Liver (tissue), 9 donors: ENCODE measurements around the gene ERGIC1. TPM values are rescaled to one million over a fixed set of nuclear protein-coding genes. Genes with fewer than 3 reads are reported as not detected.

ENCODE experiments used
- DNase-seq: peaks from one replicate; pipeline ENCODE4 v3.0.0-alpha.2; 2017; ENCODE audit warnings: low spot score
- H3K27ac ChIP-seq, 2 donors: one replicate each; pipeline ENCODE4 v1.7.0; 2013; ENCODE audit warnings: inconsistent platforms in 2 of 2, low read length in 2 of 2, control low read depth in 1 of 2, low read depth in 1 of 2, mild to moderate bottlenecking in 1 of 2
- H3K27me3 ChIP-seq, 4 donors: one replicate each; pipeline versions ENCODE4 v1.6.1 to v1.7.0; 2013; ENCODE audit warnings: low read length in 3 of 4, inconsistent platforms in 1 of 4, mild to moderate bottlenecking in 1 of 4, moderate library complexity in 1 of 4; ENCODE audit not compliant: control insufficient read depth in 4 of 4, insufficient read depth in 4 of 4
- H3K36me3 ChIP-seq, 4 donors: one replicate each; pipeline versions ENCODE4 v1.6.1 to v1.7.0; 2013; ENCODE audit warnings: low read length in 3 of 4, mild to moderate bottlenecking in 3 of 4, low read depth in 1 of 4, moderate library complexity in 1 of 4; ENCODE audit not compliant: control insufficient read depth in 4 of 4, insufficient read depth in 3 of 4
- H3K4me1 ChIP-seq, 4 donors: one replicate each; pipeline versions ENCODE4 v1.6.1 to v1.7.0; 2013; ENCODE audit warnings: low read length in 3 of 4, mild to moderate bottlenecking in 3 of 4, moderate library complexity in 1 of 4; ENCODE audit not compliant: control insufficient read depth in 4 of 4, insufficient read depth in 4 of 4
- H3K4me3 ChIP-seq, 3 donors: one replicate each; pipeline versions ENCODE4 v1.6.1 to v1.7.0; 2013; ENCODE audit warnings: low read length in 3 of 3, control low read depth in 1 of 3, low read depth in 1 of 3, mild to moderate bottlenecking in 1 of 3
- H3K9ac ChIP-seq, 2 donors: one replicate each; pipeline ENCODE4 v1.7.0; 2013; ENCODE audit warnings: low read length in 2 of 2, mild to moderate bottlenecking in 2 of 2, moderate library complexity in 2 of 2, control low read depth in 1 of 2, low read depth in 1 of 2
- H3K9me3 ChIP-seq, 4 donors: one replicate each; pipeline versions ENCODE4 v1.6.1 to v1.7.0; 2013; ENCODE audit warnings: low read length in 3 of 4; ENCODE audit not compliant: control insufficient read depth in 4 of 4
- EGR1 ChIP-seq, 2 donors: IDR thresholded peaks; 2 replicates each; pipeline ENCODE4 v1.6.1; 2016 to 2018; ENCODE audit warnings: antibody characterized with exemption in 2 of 2, low read depth in 2 of 2
- FOXA1 ChIP-seq: IDR thresholded peaks from 2 replicates; pipeline ENCODE4 v1.6.1; 2016; ENCODE audit warnings: antibody characterized with exemption
- FOXA2 ChIP-seq: IDR thresholded peaks from 2 replicates; pipeline ENCODE4 v1.6.1; 2016; ENCODE audit warnings: antibody characterized with exemption
- GABPA ChIP-seq, 2 donors: IDR thresholded peaks in 1 of 2; conservative IDR thresholded peaks in 1 of 2; 2 replicates each; pipeline ENCODE4 v1.6.1; 2016; ENCODE audit warnings: antibody characterized with exemption in 2 of 2, mild to moderate bottlenecking in 1 of 2, moderate library complexity in 1 of 2
- HNF4G ChIP-seq: IDR thresholded peaks from 2 replicates; pipeline ENCODE4 v1.6.1; 2016; ENCODE audit warnings: antibody characterized with exemption
- RAD21 ChIP-seq, 2 donors: IDR thresholded peaks; 2 replicates each; pipeline ENCODE4 v1.6.1; 2016; ENCODE audit warnings: antibody characterized with exemption in 2 of 2, mild to moderate bottlenecking in 2 of 2
- RXRA ChIP-seq, 2 donors: IDR thresholded peaks; 2 replicates each; pipeline ENCODE4 v1.6.1; 2017 to 2018; ENCODE audit warnings: antibody characterized with exemption in 2 of 2, mild to moderate bottlenecking in 1 of 2
- SP1 ChIP-seq: IDR thresholded peaks from 2 replicates; pipeline ENCODE4 v1.6.1; 2018; ENCODE audit warnings: antibody characterized with exemption, mild to moderate bottlenecking
- TAF1 ChIP-seq: conservative IDR thresholded peaks from 2 replicates; pipeline ENCODE4 v1.6.1; 2016; ENCODE audit warnings: antibody characterized with exemption, mild to moderate bottlenecking
- YY1 ChIP-seq: IDR thresholded peaks from 2 replicates; pipeline ENCODE4 v1.6.1; 2016; ENCODE audit warnings: antibody characterized with exemption, mild to moderate bottlenecking
- WGBS: extraction: QIAGEN DNeasy Blood & Tissue Kit; methylation state at CpG from one replicate; pipeline ENCODE4 v1.1.7; 2013; 5-methylcytosine and 5-hydroxymethylcytosine counted together
- polyA plus RNA-seq, 2 donors: library from polyadenylated mRNA; stranded (reverse) in 1 of 2; unstranded in 1 of 2; fragments of 200-250 nt in 1 of 2; fragments of >200 nt in 1 of 2; fragmentation: Nextera tagmentation in 1 of 2; extraction: Ambion mirVana in 1 of 2; gene quantifications; one replicate each; pipeline versions ENCODE4 v1.2.1 to v1.2.3, GENCODE V29; 2013 to 2015
- total RNA-seq, 2 donors: library from RNA; depleted of rRNA; stranded (reverse); fragments of >200 nt; gene quantifications; one replicate each; pipeline ENCODE4 v1.2.3, GENCODE V29; 2014
- TF ChIP-seq, protein P1 (sequence below): fragments of 150-350 bp; IDR thresholded peaks from 2 replicates; pipeline ENCODE4 v1.5.1; 2017; ENCODE audit warnings: improper control_type of control experiment, low read depth, low read length; ENCODE audit not compliant: missing input control
- TF ChIP-seq, protein P2 (sequence below): IDR thresholded peaks from 2 replicates; pipeline ENCODE4 v1.6.1; 2016; ENCODE audit warnings: antibody characterized with exemption, mild to moderate bottlenecking
- TF ChIP-seq, protein P3 (sequence below): IDR thresholded peaks from 2 replicates; pipeline ENCODE4 v1.6.1; 2016; ENCODE audit warnings: antibody characterized with exemption
- TF ChIP-seq, protein P4 (sequence below): IDR thresholded peaks from 2 replicates; pipeline ENCODE4 v1.6.1; 2016; ENCODE audit warnings: antibody characterized with exemption
- donor health status: healthy.
- donor health status: healthy.
- donor health status: healthy.
- donor health status: healthy.
- donor health status: healthy.

Gene ERGIC1
- total and polyA plus RNA-seq, 4 donors, result 45.4 to 155 (median 101) TPM

DNA sequence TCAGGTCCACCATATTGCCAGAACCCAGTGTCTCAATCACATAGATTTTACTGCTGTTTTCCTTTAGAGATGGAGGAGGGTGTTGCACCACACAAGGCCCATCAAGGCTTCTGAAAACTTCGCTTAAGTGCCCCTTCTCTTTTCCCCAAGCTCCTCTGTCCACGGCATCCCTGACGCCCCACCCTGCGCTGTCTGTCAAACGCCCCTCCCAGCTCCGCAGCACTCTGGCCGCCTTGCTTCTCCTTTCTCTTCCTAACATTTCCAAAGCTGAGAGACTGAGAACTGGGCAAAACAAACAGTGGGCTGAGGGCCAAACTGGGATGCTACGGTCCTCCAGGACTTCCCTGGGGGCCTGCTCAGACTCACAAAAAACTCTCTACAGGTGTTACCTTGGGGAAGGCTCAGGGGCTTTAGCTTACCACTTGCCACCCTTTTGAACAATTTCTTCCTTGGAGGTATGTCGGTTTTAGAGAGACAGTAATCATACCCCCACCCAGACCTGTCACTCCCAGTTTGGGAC lies 28.3 kb upstream of the ERGIC1 start:
- no peak overlapping the region for H3K4me3 ChIP-seq
- peaks cover 0 to 2% (median 0%) of the 10 kb centered on the region in 4 donors for H3K9me3 ChIP-seq
- no peaks in the 10 kb centered on the region for H3K36me3 ChIP-seq
- 87% methylated on average over 9 of the region's 9 CpGs for WGBS
- H3K9ac ChIP-seq, result no peak overlapping the region
- peaks cover 0 to 7% (median 1%) of the 10 kb centered on the region in 4 donors for H3K4me1 ChIP-seq
- no peak for DNase-seq
- TF ChIP-seq, protein P1, sequence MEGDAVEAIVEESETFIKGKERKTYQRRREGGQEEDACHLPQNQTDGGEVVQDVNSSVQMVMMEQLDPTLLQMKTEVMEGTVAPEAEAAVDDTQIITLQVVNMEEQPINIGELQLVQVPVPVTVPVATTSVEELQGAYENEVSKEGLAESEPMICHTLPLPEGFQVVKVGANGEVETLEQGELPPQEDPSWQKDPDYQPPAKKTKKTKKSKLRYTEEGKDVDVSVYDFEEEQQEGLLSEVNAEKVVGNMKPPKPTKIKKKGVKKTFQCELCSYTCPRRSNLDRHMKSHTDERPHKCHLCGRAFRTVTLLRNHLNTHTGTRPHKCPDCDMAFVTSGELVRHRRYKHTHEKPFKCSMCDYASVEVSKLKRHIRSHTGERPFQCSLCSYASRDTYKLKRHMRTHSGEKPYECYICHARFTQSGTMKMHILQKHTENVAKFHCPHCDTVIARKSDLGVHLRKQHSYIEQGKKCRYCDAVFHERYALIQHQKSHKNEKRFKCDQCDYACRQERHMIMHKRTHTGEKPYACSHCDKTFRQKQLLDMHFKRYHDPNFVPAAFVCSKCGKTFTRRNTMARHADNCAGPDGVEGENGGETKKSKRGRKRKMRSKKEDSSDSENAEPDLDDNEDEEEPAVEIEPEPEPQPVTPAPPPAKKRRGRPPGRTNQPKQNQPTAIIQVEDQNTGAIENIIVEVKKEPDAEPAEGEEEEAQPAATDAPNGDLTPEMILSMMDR, result no peak
- TF ChIP-seq RXRA (IDR thresholded peaks at IDR 0.05) (no peak), SP1 (no peak), FOXA1 (no peak), TAF1 (no peak), YY1 (no peak), GABPA (IDR thresholded peaks at IDR 0.05 in 1 of 2, conservative IDR thresholded peaks at IDR 0.05 in 1 of 2) (no peak), EGR1 (IDR thresholded peaks at IDR 0.05; ENCODE audit: low read depth in 2 of 2) (no peak), FOXA2 (no peak), HNF4G (no peak), RAD21 (IDR thresholded peaks at IDR 0.05) (no peak)
- TF ChIP-seq, protein P2, sequence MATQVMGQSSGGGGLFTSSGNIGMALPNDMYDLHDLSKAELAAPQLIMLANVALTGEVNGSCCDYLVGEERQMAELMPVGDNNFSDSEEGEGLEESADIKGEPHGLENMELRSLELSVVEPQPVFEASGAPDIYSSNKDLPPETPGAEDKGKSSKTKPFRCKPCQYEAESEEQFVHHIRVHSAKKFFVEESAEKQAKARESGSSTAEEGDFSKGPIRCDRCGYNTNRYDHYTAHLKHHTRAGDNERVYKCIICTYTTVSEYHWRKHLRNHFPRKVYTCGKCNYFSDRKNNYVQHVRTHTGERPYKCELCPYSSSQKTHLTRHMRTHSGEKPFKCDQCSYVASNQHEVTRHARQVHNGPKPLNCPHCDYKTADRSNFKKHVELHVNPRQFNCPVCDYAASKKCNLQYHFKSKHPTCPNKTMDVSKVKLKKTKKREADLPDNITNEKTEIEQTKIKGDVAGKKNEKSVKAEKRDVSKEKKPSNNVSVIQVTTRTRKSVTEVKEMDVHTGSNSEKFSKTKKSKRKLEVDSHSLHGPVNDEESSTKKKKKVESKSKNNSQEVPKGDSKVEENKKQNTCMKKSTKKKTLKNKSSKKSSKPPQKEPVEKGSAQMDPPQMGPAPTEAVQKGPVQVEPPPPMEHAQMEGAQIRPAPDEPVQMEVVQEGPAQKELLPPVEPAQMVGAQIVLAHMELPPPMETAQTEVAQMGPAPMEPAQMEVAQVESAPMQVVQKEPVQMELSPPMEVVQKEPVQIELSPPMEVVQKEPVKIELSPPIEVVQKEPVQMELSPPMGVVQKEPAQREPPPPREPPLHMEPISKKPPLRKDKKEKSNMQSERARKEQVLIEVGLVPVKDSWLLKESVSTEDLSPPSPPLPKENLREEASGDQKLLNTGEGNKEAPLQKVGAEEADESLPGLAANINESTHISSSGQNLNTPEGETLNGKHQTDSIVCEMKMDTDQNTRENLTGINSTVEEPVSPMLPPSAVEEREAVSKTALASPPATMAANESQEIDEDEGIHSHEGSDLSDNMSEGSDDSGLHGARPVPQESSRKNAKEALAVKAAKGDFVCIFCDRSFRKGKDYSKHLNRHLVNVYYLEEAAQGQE, result no peak
- TF ChIP-seq, protein P3, sequence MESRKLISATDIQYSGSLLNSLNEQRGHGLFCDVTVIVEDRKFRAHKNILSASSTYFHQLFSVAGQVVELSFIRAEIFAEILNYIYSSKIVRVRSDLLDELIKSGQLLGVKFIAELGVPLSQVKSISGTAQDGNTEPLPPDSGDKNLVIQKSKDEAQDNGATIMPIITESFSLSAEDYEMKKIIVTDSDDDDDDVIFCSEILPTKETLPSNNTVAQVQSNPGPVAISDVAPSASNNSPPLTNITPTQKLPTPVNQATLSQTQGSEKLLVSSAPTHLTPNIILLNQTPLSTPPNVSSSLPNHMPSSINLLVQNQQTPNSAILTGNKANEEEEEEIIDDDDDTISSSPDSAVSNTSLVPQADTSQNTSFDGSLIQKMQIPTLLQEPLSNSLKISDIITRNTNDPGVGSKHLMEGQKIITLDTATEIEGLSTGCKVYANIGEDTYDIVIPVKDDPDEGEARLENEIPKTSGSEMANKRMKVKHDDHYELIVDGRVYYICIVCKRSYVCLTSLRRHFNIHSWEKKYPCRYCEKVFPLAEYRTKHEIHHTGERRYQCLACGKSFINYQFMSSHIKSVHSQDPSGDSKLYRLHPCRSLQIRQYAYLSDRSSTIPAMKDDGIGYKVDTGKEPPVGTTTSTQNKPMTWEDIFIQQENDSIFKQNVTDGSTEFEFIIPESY, result no peak
- TF ChIP-seq, protein P4, sequence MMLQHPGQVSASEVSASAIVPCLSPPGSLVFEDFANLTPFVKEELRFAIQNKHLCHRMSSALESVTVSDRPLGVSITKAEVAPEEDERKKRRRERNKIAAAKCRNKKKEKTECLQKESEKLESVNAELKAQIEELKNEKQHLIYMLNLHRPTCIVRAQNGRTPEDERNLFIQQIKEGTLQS, result no peak
- peak overlapping the region; percentile 16 to 35 for H3K27ac ChIP-seq
- no peaks in the 10 kb centered on the region for H3K27me3 ChIP-seq
